ENCODE data around the gene ADAM8. TPM values are rescaled to one million over a fixed set of nuclear protein-coding genes. Genes with fewer than 3 reads are reported as not detected.
"Not testable (repeated sequence)": the region's sequence is repeated elsewhere in the genome, so short reads cannot be mapped to it uniquely, and the experiment has no call there.

ADAM8 gene
- total RNA-seq, 3 donors from 2014 or later = 4.8 to 7.0 (median 5.2) TPM

- ATAC-seq (no peak), DNase-seq (no peak)
- Histone ChIP-seq H3K4me1 (ENCODE audit: low read depth) (no peaks in the 10 kb centered on the region), H3K36me3 (ENCODE audit: low read depth) (no peaks in the 10 kb centered on the region), H3K9me3 (no peaks in the 10 kb centered on the region), H3K4me3 (no peak overlapping the region)
- TF ChIP-seq, protein P1, sequence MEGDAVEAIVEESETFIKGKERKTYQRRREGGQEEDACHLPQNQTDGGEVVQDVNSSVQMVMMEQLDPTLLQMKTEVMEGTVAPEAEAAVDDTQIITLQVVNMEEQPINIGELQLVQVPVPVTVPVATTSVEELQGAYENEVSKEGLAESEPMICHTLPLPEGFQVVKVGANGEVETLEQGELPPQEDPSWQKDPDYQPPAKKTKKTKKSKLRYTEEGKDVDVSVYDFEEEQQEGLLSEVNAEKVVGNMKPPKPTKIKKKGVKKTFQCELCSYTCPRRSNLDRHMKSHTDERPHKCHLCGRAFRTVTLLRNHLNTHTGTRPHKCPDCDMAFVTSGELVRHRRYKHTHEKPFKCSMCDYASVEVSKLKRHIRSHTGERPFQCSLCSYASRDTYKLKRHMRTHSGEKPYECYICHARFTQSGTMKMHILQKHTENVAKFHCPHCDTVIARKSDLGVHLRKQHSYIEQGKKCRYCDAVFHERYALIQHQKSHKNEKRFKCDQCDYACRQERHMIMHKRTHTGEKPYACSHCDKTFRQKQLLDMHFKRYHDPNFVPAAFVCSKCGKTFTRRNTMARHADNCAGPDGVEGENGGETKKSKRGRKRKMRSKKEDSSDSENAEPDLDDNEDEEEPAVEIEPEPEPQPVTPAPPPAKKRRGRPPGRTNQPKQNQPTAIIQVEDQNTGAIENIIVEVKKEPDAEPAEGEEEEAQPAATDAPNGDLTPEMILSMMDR (IDR thresholded peaks at IDR 0.05) = no peak
- intact Hi-C loops (cut with DNase I, micrococcal nuclease) = no loop called here
Observed at GRCh38 chr10:133226251-133226808, 50.3 kb downstream of the ADAM8 start.

GRCh38 chr10:133225707-133226191, 50.9 kb downstream of the ADAM8 start:
- DNase-seq = no peak
- no peak overlapping the region for H3K4me3 ChIP-seq
- intact Hi-C loops (cut with DNase I, micrococcal nuclease) = no loop called here
- TF ChIP-seq, protein P1 (IDR thresholded peaks at IDR 0.05) = no peak
- H3K9me3 ChIP-seq = no peaks in the 10 kb centered on the region
- H3K36me3 ChIP-seq (ENCODE audit: low read depth) = no peaks in the 10 kb centered on the region
- H3K4me1 ChIP-seq (ENCODE audit: low read depth) = no peaks in the 10 kb centered on the region
- ATAC-seq = no peak

DNA sequence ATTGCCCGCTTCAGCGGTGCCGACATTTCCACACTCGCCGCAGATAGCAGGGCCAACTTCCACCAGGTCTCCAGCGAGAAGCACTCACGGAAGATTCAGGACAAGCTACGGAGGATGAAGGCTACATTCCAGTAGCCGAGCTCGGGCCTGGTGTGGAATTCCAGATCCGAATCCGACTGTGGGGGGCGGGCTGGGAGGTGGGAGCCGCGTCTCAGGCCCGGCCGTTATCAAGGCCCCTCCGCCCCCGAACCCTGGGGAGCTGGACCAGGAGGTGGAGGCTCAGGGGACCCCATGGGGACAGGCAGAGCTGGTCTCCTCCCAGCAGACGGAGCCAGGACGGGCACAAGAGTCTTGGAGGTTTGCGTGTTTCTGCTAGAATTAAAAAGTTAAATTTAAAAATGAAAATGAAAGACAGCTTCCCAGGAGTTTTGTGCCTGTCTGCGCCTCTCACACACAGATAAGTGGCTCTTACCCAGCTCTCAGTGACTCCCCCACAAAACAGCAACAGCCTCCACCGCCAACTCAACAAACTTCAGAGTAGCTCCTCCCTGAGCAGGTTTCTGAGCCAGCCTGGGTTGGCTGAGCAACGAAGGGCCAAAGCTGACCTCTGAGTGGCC, 51.8 kb downstream of the ADAM8 start:
- TF ChIP-seq, protein P1 (IDR thresholded peaks at IDR 0.05) = no peak
- ATAC-seq (no peak), DNase-seq (no peak)
- intact Hi-C loops (cut with DNase I, micrococcal nuclease) = no loop called here
- no peaks in the 10 kb centered on the region for H3K9me3 ChIP-seq
- no peak overlapping the region for H3K4me3 ChIP-seq
- no peaks in the 10 kb centered on the region for H3K4me1 ChIP-seq (ENCODE audit: low read depth)
- no peaks in the 10 kb centered on the region for H3K36me3 ChIP-seq (ENCODE audit: low read depth)

- DNase-seq (no peak), ATAC-seq (no peak)
- intact Hi-C loops (cut with DNase I, micrococcal nuclease) = no loop called here
- H3K4me3 ChIP-seq = no peak overlapping the region
- no peaks in the 10 kb centered on the region for H3K9me3 ChIP-seq
- H3K4me1 ChIP-seq (ENCODE audit: low read depth) = no peaks in the 10 kb centered on the region
- TF ChIP-seq, protein P1 (IDR thresholded peaks at IDR 0.05) = no peak
- no peaks in the 10 kb centered on the region for H3K36me3 ChIP-seq (ENCODE audit: low read depth)
Observed at GRCh38 chr10:133224076-133224475, 52.6 kb downstream of the ADAM8 start.

GRCh38 chr10:133221756-133222155, 54.9 kb downstream of the ADAM8 start:
- H3K36me3 ChIP-seq (ENCODE audit: low read depth); ATAC-seq; intact Hi-C loops (cut with DNase I, micrococcal nuclease): not testable (repeated sequence)

GRCh38 chr10:133221331-133221730, 55.3 kb downstream of the ADAM8 start:
- H3K4me1 ChIP-seq (ENCODE audit: low read depth) = no peaks in the 10 kb centered on the region
- TF ChIP-seq, protein P1 (IDR thresholded peaks at IDR 0.05) = no peak
- intact Hi-C loops (cut with DNase I, micrococcal nuclease) = no loop called here
- no peaks in the 10 kb centered on the region for H3K36me3 ChIP-seq (ENCODE audit: low read depth)
- DNase-seq (no peak), ATAC-seq (no peak)
- H3K4me3 ChIP-seq = no peak overlapping the region
- H3K9me3 ChIP-seq = no peaks in the 10 kb centered on the region

More at GRCh38 chr10:133221756-133222155, 54.9 kb downstream of the ADAM8 start:
- H3K4me1 ChIP-seq (ENCODE audit: low read depth); H3K9me3 ChIP-seq; H3K4me3 ChIP-seq; DNase-seq: not testable (repeated sequence)

All from mucosa of descending colon (tissue), 3 donors.